Measurements from ENCODE around the gene TTC34. TPM values are rescaled to one million over a fixed set of nuclear protein-coding genes. Genes with fewer than 3 reads are reported as not detected.

TTC34 gene
- total RNA-seq, 1 experiment from 2014 or later, result 0.92 TPM

DNA sequence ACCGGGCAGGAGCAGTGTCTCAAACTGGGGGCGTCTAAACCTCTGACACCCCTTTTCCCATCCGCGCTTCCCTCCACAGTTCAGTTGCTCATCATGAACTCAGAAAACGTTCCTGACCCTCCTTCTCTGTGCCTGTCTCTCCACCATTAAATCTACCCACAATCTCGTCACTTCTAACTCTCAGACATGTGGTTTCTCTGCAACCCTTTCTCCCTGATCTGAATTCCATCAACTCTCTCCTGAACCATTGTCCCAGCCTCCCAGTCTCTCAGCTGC lies 3.8 kb downstream of the TTC34 start:
- peaks cover 3% of the 10 kb centered on the region for H3K27me3 Mint-ChIP-seq (ENCODE audit: low read depth)
- no peak overlapping the region for H3K4me2 ChIP-seq (ENCODE audit: insufficient read depth, insufficient read length, low read length)
- no peaks in the 10 kb centered on the region for H3K79me2 ChIP-seq (ENCODE audit: insufficient read depth, low read length)
- H2BK20ac ChIP-seq (ENCODE audit: low read depth, low read length, poor library complexity, severe bottlenecking), result no peak overlapping the region
- H3K27ac ChIP-seq (ENCODE audit: insufficient read length, low read depth, low read length), result no peak overlapping the region
- DNase-seq, result no peak
- no peak for TF ChIP-seq CTCF (conservative IDR thresholded peaks at IDR 0.05)
- no peak overlapping the region for H3K4me3 Mint-ChIP-seq
- H4K91ac ChIP-seq (ENCODE audit: insufficient read length, low read depth, low read length), result no peak overlapping the region
- H3K18ac ChIP-seq (ENCODE audit: insufficient read length, low read depth, low read length), result no peak overlapping the region
- H3K14ac ChIP-seq (ENCODE audit: insufficient read depth, low read length), result no peak overlapping the region
- H2AK5ac ChIP-seq (ENCODE audit: insufficient read length, low read length), result no peak overlapping the region
- H3K79me1 ChIP-seq (ENCODE audit: insufficient read depth, low read depth, low read length, poor library complexity, severe bottlenecking), result no peaks in the 10 kb centered on the region
- H3T11ph ChIP-seq (ENCODE audit: low read length), result no peak overlapping the region
- no peaks in the 10 kb centered on the region for H3K23me2 ChIP-seq (ENCODE audit: insufficient read length, low read depth, low read length, poor library complexity, severe bottlenecking)
- H3K56ac ChIP-seq (ENCODE audit: insufficient read length, low read depth, low read length), result no peak overlapping the region
- H3K27me3 ChIP-seq (ENCODE audit: insufficient read depth, low read length), result no peaks in the 10 kb centered on the region
- H2AFZ ChIP-seq (ENCODE audit: low read length), result no peak overlapping the region
- H4K5ac ChIP-seq (ENCODE audit: insufficient read length, low read depth, low read length), result no peak overlapping the region
- H3K27ac Mint-ChIP-seq, result no peak overlapping the region
- no peak overlapping the region for H3K9ac ChIP-seq (ENCODE audit: extremely low read depth, insufficient read length, low read length)
- no CpG with 5 or more reads among the region's 6 CpGs for WGBS (ENCODE audit: extremely low coverage, insufficient read length, low lambda C conversion rate)
- H3K4ac ChIP-seq (ENCODE audit: low read depth, low read length), result no peak overlapping the region
- no peak overlapping the region for H2BK12ac ChIP-seq (ENCODE audit: insufficient read length, low read depth, low read length)
- no peak overlapping the region for H3K23ac ChIP-seq (ENCODE audit: insufficient read length, low read depth, low read length)
- H3K4me1 ChIP-seq (ENCODE audit: insufficient read depth, low read length), result no peaks in the 10 kb centered on the region
- peaks cover 35 to 65% of the 10 kb centered on the region in 2 experiments for H3K9me3 Mint-ChIP-seq
- no peaks in the 10 kb centered on the region for H4K20me1 ChIP-seq (ENCODE audit: control insufficient read depth, insufficient read depth, insufficient read length)
- no peak overlapping the region for H2BK15ac ChIP-seq (ENCODE audit: low read depth, low read length)
- no peak overlapping the region for H2BK5ac ChIP-seq (ENCODE audit: insufficient read length, low read length)
- no peak overlapping the region for H2BK120ac ChIP-seq (ENCODE audit: low read depth, low read length, poor library complexity, severe bottlenecking)
- no peaks in the 10 kb centered on the region for H3K4me1 Mint-ChIP-seq
- no peak overlapping the region for H4K8ac ChIP-seq (replicated peaks; ENCODE audit: insufficient read length, low read depth, low read length)
- H3K9me3 ChIP-seq (ENCODE audit: control insufficient read depth, low read depth, low read length), result peaks cover 74% of the 10 kb centered on the region
- H3K36me3 Mint-ChIP-seq (ENCODE audit: insufficient read depth in 1 of 3, low read depth in 3 of 3), result peaks cover 0 to 29% (median 5%) of the 10 kb centered on the region in 3 experiments; a peak in 4 of 7 replicates

All from H9 (cell line).